ENCODE data around the gene PTK7.
"Not testable (repeated sequence)": the region's sequence is repeated elsewhere in the genome, so short reads cannot be mapped to it uniquely, and the experiment has no call there.

The PTK7 gene

DNA sequence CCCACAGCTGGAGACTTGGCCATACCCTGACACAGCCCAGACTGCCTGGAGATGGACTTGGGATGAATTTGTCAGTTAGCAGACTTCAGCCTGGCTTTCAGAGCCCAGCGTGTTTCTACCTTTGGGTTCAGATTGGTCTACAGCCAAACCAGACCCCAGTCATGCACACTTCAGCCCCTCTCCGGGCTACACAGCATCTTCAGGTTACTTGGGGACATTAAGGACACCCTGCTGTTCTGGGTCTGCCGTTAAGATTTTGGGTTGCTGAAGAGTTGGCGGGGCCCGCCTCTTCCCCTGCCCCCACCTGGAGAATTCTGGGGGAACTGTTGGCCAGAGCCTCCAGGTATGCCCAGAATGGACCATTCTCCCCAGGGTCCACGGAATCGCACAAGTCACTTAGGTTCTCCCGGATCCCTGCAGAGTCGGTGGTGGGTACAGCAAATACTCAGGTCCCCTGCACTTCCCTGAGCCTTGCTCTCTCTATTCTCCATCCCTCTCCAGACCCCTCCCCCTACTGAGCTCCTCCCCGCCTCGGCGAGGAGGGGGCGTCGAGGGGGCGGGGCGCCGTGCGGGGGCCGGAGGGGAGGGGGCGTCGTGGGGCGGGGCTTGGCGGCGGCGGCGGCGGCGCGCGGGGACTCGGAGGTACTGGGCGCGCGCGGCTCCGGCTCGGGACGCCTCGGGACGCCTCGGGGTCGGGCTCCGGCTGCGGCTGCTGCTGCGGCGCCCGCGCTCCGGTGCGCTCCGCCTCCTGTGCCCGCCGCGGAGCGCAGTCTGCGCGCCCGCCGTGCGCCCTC lies at the start of gene PTK7:
Gene PTK7 (plus strand): TSS at position 645 of the 794 bp plus-strand sequence. CDS start 175 bp downstream, outside the sequence.
- no peak for DNase-seq (ENCODE audit: low read depth in 2 of 2)

DNA sequence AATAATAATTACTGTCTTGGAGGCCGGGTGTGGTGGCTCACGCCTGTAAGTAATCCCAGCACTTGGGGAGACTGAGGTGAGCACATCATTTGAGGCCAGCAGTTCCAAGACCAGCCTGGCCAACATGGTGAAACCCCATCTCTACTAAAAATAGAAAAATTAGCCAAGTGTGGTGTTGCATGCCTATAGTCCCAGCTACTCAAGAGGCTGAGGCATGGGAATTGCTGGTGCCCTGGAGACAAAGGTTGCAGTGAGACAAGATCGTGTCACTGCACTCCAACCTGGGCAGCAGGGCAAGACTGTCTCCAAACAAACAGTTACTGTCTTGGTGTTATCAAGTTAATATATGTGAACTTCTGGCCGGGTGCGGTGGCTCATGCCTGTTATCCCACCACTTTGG lies 49.7 kb upstream of the PTK7 start:
- no peak for DNase-seq (ENCODE audit: low read depth in 2 of 2)

DNA sequence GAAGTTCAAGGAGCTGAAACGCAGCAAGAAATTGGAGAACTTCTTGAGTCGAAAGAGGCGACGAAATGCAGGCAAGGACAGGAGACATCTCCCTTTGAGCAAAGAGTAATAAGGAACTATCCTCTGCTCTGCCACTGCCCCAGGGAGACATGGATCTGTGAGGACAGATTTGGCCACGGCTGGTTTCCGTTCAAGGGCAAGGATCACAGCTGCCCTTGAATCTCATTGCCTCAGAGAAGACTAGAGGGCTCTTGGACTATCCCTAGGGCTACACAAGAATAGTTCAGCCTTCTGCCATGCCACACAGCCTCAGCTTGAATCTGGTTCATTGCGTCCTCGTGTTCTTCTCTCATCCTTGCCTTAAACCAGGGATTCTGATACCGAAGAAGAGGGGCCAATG lies 47.0 kb upstream of the PTK7 start:
- DNase-seq (ENCODE audit: low read depth in 2 of 2): no peak

DNA sequence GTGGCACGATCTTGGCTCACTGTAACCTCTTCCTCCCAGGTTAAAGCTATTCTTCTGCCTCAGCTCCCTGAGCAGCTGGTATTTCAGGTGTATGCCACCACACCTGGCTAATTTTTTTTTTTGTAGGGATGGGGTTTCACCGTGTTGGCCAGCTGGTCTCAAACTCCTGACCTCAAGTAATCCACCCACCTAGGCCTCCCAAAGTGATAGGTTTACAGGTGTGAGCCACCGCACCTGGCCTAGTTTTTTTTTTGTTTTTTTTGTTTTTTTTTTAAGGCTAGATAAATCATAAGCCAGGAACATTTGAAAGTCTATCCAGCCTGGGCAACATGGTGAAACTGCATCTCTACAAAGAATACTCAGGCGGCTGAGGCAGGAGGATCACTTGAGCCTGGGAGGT lies 43.8 kb upstream of the PTK7 start:
- DNase-seq (ENCODE audit: low read depth in 2 of 2): no peak

DNA sequence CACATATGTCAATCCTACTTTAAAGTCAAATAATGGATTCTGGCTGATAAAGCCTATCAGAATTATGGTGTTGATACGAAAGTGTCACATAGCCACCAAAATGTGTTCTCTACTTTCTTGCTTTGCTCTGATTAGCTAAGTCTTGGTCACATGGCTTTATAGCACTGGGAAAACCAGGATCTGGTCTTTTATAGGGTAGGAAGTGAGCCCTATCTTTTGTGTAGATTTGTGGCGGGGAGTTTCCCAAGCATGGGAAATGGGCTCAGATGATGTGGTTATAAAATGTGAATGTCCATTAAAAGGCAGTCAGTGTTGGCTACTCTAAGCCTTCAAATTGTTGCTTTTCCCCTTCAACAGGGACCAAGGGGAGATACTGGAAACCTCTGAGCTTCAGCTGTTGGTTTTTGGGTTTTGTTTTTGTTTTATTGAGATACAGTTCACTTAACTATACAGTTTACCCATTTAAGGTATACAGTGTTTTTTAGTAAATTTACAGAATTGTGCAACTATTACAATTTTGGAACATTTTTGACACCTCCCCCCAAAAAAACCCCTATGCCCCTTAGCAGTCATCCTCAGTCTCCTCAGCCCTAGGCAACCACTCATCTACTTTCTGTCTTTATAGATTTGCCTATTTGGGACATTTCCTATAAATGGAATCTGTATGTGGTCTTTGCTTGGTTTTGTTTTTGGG lies 42.5 kb upstream of the PTK7 start:
- no peak for DNase-seq (ENCODE audit: low read depth in 2 of 2)

DNA sequence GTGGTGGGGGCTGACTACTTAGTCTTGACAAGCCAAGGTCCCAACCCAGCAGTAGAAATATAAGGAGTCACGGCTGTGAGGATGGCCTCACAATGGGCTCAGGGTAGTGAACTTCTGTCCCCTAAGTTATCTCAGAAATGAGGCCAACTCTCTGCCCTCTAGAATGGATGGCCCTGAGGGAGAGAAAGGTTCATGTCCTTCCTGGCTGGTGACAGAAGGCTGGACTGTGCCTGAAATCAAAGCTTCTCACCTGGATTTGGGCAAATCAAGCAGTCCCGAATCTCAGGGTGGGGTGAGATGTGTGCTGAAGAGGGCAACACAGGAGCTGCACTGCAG lies 42.0 kb upstream of the PTK7 start:
- no peak for DNase-seq (ENCODE audit: low read depth in 2 of 2)

DNA sequence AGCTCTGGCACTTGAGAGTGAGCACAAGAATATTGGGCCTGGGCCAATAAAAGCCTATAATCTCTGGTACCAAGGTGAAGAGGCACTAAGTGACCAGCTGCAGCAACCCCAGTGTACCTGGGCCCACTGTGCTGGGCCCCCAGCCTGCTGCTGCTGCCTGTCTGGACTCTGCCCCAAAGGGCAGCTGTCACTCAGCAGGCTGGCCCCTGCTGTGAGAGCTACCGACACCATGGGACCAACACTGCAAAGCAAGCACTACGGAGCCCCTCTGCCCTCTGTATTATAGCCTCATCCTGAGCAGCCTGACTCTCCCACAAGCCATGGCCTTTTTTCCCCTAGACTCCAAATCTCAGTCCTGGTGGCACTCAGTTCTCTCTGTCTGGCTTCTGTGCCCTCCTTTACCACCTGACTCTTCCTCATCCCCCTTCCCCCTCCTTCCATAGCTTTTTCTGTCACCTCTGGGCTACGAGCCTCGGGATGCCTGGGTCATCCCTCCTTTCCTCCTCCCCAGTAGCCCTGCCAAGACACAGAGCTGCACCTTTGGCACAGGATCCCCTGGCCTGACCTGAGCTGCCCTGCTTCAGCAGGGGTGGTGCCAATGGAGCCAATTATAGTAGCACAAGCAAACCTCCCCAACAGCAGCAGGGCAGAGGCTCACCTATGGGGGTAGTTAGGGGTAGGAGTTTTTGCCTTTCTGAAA lies 40.5 kb upstream of the PTK7 start:
- no peak for DNase-seq (ENCODE audit: low read depth in 2 of 2)

DNA sequence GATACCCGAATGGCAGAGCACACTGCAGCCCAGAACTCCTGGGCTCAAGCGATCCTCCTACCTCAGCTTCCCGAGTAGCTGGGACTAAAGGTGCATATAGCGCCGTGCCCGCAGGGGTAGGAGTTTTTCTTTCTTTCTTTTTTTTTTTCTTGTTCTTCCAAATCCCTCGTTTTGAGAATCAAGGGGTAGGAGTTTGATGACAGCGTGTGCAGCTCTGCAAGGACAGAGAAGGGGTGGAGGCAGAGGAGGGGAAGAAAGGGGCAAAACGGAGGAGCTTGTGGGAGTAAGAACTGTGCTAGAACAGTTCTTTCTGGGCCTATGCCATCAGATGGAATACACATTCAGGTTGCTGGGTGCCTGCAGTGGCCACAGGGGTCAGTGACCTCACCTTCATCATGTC lies 39.4 kb upstream of the PTK7 start:
- DNase-seq (ENCODE audit: low read depth in 2 of 2): no peak

DNA sequence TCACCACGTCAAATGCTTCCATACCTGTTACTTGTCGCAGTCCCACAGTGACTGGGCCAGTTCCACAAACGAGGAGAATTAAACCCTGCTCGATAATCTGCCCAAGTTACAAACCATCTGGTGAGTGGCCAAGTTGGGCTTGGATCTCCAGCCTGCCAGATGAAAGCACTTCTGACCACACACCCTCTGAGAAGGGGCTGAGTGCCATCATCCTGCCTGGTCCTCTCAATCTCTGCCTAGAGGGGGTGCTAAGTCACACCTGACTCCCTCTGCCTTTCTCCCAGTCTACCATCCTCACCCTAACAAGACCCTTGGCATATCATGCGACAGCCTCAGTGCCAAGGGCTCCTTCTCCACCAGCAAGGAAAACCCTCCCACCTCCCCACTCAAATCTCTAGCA lies 38.9 kb upstream of the PTK7 start:
- no peak for DNase-seq (ENCODE audit: low read depth in 2 of 2)

DNA sequence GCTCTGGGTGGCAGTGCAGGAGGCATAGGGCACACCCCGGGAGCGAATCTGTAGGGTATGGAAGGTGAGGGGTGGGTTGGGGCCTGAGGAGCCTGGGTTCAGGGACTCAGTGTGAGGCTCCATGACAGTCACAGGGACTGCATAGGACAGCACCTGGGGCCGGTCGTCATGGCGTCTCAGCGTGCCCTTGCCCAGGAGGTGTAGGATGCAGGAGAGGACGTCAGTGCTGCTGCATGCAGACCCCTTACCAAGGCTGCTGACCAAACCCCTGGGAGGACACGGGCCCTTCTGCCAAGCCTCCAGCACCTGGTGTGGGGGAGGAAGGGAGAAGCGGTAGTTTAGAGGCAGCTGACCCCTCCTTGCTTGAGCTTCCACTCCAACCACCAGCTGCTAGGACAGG lies 38.4 kb upstream of the PTK7 start:
- no peak for DNase-seq (ENCODE audit: low read depth in 2 of 2)

DNA sequence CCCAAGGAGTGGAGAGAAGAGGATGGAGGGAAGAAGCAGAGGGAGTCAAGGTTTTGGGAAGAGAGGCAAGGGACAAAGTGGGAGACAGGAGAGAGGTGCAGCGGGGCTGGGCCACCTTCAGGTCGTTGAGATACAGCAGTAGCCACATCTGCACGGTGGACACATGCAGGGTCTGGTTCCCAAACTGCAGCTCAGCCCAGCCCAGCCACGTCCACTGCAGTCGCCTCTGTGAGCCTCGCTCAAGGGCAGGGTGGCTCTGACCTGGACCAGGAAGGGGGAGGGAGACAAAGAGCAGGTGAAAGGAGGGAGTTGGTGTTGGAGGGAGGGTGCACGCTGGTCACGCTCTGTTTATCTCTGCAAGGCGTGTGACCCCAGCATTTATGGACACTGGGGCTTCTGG lies 37.4 kb upstream of the PTK7 start:
- DNase-seq (ENCODE audit: low read depth in 2 of 2): no peak

DNA sequence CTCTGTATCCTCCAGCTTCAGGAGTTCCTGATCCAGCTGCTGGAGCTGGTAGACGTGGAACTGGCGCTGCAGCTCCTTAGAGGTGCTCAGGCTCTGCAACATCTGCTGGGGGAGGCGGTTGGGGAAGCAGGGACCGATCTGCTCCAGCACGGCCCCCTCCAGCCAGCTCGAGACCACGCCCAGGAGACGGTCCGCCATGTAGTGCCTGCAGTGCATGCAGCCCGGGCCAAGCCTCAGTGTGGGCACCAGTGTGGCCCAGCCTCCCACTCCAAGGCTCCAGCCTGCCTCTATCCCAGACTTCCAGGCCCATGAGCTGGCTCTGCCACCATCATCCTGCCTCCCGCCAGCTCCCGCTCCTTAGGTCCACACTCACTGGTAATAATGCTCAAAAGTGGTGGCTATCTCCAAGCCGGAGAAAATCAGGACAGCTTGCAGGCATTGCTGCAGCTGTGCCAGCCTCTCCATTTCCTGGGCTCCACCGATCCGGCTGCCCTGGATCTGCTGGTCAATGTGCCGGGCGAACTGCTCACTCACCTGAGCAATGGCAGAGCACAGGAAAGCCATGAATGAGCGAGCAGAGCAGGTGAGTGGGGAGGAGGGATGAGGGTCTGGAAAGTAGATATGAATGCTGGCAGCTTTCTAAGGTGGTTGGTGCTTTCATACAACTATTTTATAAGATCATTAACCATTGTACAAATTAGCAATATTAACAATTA lies 35.4 kb upstream of the PTK7 start:
- DNase-seq (ENCODE audit: low read depth in 2 of 2): no peak

DNA sequence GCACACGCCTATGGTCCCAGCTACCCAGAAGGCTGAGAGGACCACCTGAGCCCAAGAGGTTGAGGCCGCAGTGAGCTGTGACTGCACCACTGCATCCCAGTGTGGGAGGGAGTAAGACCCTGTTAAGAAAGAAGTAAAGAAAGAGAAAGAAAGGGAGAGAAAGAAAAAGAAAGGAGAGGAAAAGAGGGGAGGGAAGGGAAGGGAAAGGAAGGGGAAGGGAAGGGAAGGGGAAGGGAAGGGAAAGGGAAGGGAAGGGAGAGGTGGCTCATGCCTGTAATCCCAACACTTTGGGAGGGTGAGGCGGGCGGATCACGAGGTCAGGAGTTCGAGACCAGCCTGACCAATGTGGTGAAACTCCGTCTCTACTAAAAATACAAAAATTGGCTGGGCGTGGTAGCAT lies 34.6 kb upstream of the PTK7 start:
- DNase-seq (ENCODE audit: low read depth in 2 of 2): not testable (repeated sequence)

DNA sequence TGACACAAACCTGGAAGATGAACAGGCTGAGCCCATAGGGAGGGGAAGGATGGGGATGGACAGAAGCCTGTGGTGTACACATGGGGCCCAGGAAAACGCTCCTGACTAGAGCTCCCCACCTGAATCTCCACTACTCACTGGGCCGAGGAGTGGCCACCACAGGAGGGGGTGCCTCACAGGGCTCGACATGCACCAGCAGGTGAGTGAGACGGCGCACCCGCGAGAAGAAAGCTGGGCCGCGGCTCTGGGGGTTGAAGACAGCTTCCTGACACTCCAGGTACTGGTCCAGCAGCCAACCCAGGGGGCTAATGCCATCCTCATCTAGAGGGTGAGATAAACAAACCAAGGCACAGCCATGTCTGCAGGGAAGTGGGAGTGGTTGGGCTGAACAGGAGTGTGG lies 32.8 kb upstream of the PTK7 start:
- no peak for DNase-seq (ENCODE audit: low read depth in 2 of 2)

DNA sequence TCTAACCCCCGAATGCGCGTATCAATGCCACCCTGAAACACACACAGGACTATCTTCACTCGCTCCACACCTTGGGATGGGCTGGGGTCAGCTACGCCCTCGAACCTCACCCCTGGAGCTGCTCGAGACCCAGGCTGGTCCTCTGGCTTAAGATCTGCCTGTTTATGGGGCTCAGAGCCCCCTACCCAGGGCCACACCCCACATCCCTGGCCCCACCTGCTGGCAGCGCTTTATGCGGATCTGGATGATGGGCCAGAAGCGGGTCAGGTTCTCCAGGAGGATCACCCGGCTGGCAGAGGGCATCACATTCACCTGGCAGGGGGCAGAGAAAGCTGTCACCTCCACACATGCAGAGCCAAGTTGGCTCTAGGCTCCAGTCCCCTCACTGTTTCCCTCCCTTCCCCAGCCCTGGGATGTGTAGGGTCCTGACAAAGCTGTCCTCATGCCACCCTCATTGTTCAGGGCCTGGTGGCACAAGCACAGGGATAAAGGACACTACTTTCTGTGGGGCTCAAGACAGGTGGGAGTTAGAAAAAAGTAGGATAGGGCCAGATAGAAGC lies 30.7 kb upstream of the PTK7 start:
- no peak for DNase-seq (ENCODE audit: low read depth in 2 of 2)

DNA sequence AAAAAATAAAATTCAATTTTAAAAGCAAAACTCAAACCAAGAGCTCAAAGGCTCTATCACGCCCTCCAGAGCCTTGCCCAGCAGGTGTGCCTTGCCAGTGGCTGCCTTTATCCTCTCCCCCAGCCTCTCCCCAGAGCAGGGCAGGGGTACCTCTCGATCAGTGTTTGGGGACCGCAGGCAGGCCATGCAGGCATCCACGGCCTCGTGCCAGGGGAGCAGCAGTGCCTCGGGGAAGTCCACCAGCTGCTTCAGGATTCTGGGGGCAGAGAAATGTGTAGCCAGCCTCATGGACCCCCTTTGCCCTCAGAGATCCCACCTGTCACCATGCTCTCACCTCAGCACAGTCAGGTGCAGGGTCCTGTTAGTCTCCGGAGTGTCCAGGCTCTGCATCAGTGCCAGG lies 28.1 kb upstream of the PTK7 start:
- no peak for DNase-seq (ENCODE audit: low read depth in 2 of 2)

DNA sequence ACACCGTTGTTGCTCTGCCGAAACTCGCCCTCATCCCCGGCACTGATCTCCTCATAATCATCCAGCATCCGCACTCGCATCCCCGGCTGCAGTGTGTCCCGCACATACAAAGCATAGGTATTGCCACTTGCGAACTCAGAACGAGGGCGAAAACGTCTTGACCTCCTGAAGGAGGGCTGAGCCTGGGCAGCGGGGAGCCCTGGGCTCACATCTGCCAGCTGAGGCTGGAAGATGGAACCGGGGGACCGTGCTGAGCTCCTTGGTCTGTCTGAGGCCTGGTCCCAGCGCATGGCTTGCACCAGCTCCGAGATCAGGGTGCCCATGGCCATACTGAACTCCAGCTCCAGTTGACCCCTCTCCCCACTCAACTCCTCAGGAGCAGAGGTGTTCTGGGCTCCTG lies 25.1 kb upstream of the PTK7 start:
- no peak for DNase-seq (ENCODE audit: low read depth in 2 of 2)

DNA sequence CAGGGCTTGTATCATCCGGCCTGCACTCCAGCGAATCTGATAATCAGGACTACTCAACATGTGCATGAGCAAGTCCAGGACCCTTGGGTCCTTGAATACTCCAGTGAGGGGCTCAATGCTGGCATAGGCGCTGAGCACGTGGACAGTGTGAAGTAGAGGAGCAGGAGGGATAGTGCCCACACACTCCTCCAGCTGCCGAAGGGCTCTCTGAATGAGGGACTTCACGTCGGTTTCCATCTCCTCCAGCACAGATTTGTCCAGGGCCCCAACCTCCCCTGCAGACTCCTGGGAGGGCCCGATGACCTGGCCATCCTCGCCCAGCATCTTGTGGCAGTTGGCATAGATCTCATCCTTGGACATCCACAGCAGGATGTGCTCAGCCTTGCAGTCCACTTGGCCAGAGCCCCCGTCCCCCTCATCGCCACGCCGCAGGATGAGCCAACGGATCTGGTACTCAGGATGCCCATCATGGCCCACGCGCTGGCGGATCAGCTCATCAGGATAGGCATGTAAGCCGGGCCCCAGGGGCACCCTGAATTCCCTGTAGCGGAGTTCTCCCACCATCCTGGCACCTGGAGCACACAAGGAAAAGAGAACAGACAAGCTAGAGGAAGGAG lies 23.8 kb upstream of the PTK7 start:
- no peak for DNase-seq (ENCODE audit: low read depth in 2 of 2)

DNA sequence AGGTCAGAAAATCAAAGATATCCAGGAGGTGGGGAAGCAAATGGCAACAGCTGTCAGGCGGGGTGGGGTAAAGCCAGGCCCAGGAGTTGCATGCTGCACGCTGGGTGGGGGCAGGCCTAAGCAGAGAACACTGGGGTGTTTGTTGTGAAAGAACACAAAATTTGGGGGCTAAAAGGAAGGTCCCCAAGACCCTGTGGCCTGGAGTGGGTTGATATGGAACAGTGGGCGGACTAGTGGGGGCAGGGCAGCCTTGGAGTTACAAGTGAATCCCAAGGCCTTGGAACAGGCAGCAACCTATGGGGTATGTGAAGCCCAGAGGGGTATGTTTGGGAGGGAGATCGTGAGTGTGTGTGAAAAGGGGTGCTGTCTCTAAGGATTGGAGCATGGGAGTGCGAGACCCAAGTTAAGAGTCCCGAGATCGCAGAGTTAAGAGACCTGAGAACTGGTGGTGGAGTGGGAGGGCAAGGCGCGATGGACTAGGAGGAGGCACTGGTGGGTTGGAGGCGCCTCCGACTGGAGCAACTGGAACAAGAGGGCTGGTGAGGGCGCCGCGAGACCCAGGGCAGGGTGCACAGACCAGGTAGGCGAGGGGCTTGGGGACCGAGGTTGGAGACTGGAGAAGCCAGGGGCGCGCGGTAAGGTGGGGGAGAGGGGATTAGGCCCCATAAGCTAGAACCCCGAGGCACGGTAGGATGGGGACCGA lies 23.1 kb upstream of the PTK7 start:
- DNase-seq (ENCODE audit: low read depth in 2 of 2): no peak

DNA sequence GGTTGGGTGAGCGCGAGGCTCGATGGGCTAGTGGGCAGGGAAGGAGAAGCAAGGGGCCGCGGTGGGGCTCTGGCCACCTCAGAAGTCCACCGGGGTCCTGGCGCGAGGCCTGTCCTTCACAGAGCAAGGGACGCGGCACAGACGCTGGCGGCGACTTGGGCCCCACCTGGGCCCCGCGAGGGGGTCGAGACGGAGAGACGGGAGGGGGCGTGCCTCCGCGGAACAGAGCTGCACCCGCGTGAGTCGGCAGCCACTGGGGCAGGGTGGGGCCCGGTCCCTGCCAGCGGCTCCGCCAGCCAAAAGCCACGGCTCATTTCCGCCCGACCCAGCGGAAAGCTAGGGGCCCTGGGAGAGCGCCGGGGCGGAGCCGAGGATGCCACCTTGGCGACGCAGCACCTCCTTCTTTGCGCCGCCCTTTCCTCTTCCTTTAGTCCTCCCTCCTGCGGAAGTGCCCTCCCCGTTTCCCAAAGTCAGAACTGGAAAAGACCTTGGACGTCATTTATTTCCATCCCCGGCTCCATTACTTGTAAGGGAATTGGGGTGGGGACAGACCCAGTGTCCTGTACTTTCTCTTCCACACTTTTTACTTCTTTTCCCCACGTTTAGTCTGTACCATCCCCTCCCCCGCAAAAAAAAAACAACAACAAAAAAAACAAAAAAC lies 22.4 kb upstream of the PTK7 start, which contains the start of gene CUL7:
Gene CUL7 (minus strand): TSS at position 307 of the 661 bp plus-strand sequence. CDS start 1,063 bp downstream, outside the sequence.
- DNase-seq (ENCODE audit: low read depth in 2 of 2): peak; percentile 89 to 91

Data from stimulated activated CD8-positive, alpha-beta memory T cell treated with anti-CD3 and anti-CD28 coated beads, Interleukin-15, amount 100 ng/mL, for 48 hours (primary cell).